D721Med (cell line): ENCODE measurements around the gene CDH4.

Source experiments
- DNase-seq: peaks from one replicate; pipeline ENCODE4 v3.0.0; 2011; ENCODE audit warnings: low spot score; ENCODE audit not compliant: insufficient read length
- FAIRE-seq: peaks from 2 replicates; lab custom pipeline; 2011; peaks lifted over from hg19 to GRCh38; lab: Jason Lieb, UNC
- TF ChIP-seq, protein P1 (sequence below): IDR thresholded peaks from 2 replicates; pipeline ENCODE4 v1.5.1; 2012; ENCODE audit warnings: mild to moderate bottlenecking, control low read depth; ENCODE audit not compliant: insufficient read depth; ENCODE audit errors: missing control alignments

The CDH4 gene

GRCh38 chr20:61360940-61361339 is 108.9 kb downstream of the CDH4 start:
- no peak for FAIRE-seq
- TF ChIP-seq, protein P1, sequence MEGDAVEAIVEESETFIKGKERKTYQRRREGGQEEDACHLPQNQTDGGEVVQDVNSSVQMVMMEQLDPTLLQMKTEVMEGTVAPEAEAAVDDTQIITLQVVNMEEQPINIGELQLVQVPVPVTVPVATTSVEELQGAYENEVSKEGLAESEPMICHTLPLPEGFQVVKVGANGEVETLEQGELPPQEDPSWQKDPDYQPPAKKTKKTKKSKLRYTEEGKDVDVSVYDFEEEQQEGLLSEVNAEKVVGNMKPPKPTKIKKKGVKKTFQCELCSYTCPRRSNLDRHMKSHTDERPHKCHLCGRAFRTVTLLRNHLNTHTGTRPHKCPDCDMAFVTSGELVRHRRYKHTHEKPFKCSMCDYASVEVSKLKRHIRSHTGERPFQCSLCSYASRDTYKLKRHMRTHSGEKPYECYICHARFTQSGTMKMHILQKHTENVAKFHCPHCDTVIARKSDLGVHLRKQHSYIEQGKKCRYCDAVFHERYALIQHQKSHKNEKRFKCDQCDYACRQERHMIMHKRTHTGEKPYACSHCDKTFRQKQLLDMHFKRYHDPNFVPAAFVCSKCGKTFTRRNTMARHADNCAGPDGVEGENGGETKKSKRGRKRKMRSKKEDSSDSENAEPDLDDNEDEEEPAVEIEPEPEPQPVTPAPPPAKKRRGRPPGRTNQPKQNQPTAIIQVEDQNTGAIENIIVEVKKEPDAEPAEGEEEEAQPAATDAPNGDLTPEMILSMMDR = no peak
- DNase-seq = no peak

- FAIRE-seq (no peak), DNase-seq (no peak)
- TF ChIP-seq, protein P1 = no peak
Observed at GRCh38 chr20:61361501-61361900, 109.4 kb downstream of the CDH4 start.

- DNase-seq = no peak
- no peak for FAIRE-seq
Observed at GRCh38 chr20:61364147-61364546, 112.1 kb downstream of the CDH4 start.

GRCh38 chr20:61366914-61367313 is 114.9 kb downstream of the CDH4 start:
- DNase-seq = no peak
- TF ChIP-seq, protein P1 = no peak
- no peak for FAIRE-seq

More at GRCh38 chr20:61364147-61364546, 112.1 kb downstream of the CDH4 start:
- TF ChIP-seq, protein P1 = no peak

- TF ChIP-seq, protein P1 = no peak
- no peak for DNase-seq
- no peak for FAIRE-seq
Observed at GRCh38 chr20:61369731-61370520, 117.9 kb downstream of the CDH4 start.

DNA sequence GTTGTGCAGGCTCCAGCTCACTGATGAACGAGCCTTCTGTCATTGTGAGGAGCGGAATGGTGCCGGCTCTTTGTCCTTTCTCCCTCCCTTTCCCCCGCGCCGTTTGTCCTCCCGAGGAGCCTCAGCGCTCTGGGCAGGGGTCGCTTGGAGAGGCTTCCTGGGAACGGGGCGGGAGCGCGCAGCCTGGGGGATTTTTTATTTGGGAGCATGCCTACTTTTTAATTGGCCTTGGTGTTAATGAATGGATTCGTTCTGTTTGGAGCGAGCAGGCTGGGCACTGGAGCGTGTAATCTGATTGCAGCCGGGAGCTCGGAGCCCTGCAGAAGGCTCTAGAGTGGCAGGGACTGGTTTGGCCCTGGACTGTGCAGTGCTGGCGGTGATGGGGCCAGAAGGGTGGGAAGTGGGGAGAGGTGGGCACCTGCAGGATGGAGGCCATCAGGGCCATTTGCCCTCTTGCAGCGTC is 118.8 kb downstream of the CDH4 start:
- TF ChIP-seq, protein P1 = no peak
- DNase-seq (no peak), FAIRE-seq (no peak)

DNA sequence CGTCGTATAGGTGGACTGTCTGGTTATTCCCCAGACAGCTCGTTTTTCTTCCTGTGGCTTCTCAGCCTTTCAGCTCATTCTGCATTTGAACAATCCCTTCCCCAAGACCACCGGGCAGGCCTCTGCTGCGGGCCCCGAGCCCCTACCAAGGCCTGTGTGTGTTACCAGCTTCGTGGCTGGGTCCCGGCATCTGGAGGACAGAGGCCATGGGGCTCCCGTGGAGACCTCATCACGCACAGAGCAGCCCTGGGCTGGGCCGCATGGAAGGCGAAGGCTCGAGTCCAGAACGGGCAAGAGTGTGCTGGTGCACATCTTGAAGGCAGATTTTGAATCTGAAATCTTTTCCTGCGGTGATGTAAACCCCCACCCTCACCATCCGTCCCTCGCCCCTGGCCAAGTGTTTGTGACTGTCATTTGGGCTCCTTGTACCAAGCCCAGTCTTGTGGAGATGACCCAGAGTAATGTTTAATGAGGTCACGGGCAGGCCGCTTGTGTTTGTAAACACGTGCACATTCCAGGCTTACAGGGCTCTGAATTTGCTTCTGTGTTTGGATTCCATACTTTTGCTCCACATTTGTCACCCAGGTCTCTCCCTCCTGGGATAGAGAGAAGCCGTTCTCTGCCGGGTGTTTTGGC is 119.6 kb downstream of the CDH4 start:
- TF ChIP-seq, protein P1 = no peak
- FAIRE-seq = no peak
- no peak for DNase-seq
